Measurements from ENCODE around the gene FRYL.

DNA sequence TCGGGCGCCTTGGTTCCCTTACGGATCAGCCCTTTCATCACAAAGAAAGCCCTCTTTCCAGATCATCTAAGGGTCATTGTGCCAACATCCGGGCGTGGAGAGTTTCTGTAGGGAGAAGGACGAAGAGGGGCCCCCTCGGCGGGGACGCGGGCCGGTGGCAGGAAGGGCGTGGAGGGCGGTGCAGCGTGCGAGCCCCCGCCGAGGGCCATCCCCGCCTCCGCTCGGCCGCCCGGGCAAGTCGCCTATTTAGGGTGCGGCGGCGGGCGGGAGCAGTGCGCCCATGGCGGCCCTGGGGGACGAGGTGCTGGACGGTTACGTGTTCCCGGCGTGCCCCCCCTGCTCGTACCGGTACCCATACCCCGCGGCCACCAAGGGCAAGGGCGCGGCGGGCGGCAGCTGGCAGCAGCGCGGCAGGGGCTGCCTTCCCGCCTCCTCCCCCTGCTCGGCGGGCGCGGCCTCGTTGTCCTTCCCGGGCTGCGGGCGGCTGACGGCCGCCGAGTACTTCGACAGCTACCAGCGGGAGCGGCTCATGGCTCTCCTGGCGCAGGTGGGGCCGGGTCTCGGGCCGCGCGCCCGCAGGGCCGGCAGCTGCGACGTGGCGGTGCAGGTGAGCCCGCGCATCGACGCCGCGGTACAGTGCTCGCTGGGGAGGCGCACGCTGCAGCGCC, 289.9 kb downstream of the FRYL start, which contains the start of gene ZAR1:
- TF ChIP-seq TCF12 (IDR thresholded peaks at IDR 0.05; ENCODE audit: low read depth) (no peak), RAD21 (IDR thresholded peaks at IDR 0.05; ENCODE audit: low read depth) (no peak), EGR1 (IDR thresholded peaks at IDR 0.05) (no peak), CREB1 (IDR thresholded peaks at IDR 0.05; ENCODE audit: low read depth) (no peak), TAF1 (IDR thresholded peaks at IDR 0.05; ENCODE audit: low read depth) (no peak), CEBPB (IDR thresholded peaks at IDR 0.05) (no peak), ZBTB7A (IDR thresholded peaks at IDR 0.05; ENCODE audit: low read depth) (no peak), FOXM1 (IDR thresholded peaks at IDR 0.05; ENCODE audit: borderline replicate concordance, low read depth) (no peak), EP300 (IDR thresholded peaks at IDR 0.05; ENCODE audit: borderline replicate concordance) (no peak)
- TF ChIP-seq, protein P1, sequence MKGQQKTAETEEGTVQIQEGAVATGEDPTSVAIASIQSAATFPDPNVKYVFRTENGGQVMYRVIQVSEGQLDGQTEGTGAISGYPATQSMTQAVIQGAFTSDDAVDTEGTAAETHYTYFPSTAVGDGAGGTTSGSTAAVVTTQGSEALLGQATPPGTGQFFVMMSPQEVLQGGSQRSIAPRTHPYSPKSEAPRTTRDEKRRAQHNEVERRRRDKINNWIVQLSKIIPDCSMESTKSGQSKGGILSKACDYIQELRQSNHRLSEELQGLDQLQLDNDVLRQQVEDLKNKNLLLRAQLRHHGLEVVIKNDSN (IDR thresholded peaks at IDR 0.05), result no peak
- TF ChIP-seq, protein P2, sequence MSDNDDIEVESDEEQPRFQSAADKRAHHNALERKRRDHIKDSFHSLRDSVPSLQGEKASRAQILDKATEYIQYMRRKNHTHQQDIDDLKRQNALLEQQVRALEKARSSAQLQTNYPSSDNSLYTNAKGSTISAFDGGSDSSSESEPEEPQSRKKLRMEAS (IDR thresholded peaks at IDR 0.05), result no peak
